ENCODE data around the gene TRIL. TPM values are rescaled to one million over a fixed set of nuclear protein-coding genes. Genes with fewer than 3 reads are reported as not detected.

TRIL gene
- total RNA-seq, 2 donors from 2014 or later = 0.83 to 4.4 TPM

- H3K27me3 ChIP-seq = no peaks in the 10 kb centered on the region
- peaks cover 0 to 46% of the 10 kb centered on the region in 2 donors for H3K4me1 ChIP-seq
- H3K27ac ChIP-seq = peak overlapping the region; percentile 40 to 62
- H3K36me3 ChIP-seq = no peaks in the 10 kb centered on the region
- H3K9me3 ChIP-seq = no peaks in the 10 kb centered on the region
- no peak for TF ChIP-seq CTCF (IDR thresholded peaks at IDR 0.05)
- no peak for DNase-seq (ENCODE audit: low spot score)
- H3K4me3 ChIP-seq = peak overlapping the region; percentile 42 to 65
Measured at GRCh38 chr7:28957751-28958234, 337 bp downstream of the TRIL start.

GRCh38 chr7:28957064-28957750, 923 bp downstream of the TRIL start:
- Histone ChIP-seq H3K4me3 (peak overlapping the region; percentile 42 to 65), H3K9me3 (no peaks in the 10 kb centered on the region), H3K27me3 (no peaks in the 10 kb centered on the region), H3K4me1 (peaks cover 0 to 46% of the 10 kb centered on the region in 2 donors), H3K36me3 (no peaks in the 10 kb centered on the region), H3K27ac (peak overlapping the region; percentile 49 to 62)
- no peak for DNase-seq (ENCODE audit: low spot score)
- no peak for TF ChIP-seq CTCF (IDR thresholded peaks at IDR 0.05)

GRCh38 chr7:28956608-28957063, 1.5 kb downstream of the TRIL start:
- peak; percentile 7 to 47 for TF ChIP-seq CTCF (IDR thresholded peaks at IDR 0.05)
- peaks cover 0 to 46% of the 10 kb centered on the region in 2 donors for H3K4me1 ChIP-seq
- H3K4me3 ChIP-seq = peak overlapping the region; percentile 42 to 65
- H3K27me3 ChIP-seq = no peaks in the 10 kb centered on the region
- H3K36me3 ChIP-seq = no peaks in the 10 kb centered on the region
- peak overlapping the region; percentile 49 to 62 for H3K27ac ChIP-seq
- no peak for DNase-seq (ENCODE audit: low spot score)
- no peaks in the 10 kb centered on the region for H3K9me3 ChIP-seq

GRCh38 chr7:28955718-28956607, 2.2 kb downstream of the TRIL start:
- DNase-seq (ENCODE audit: low spot score) = peak; percentile 68
- peak overlapping the region; percentile 49 to 62 for H3K27ac ChIP-seq
- no peaks in the 10 kb centered on the region for H3K27me3 ChIP-seq
- peaks cover 0 to 46% of the 10 kb centered on the region in 2 donors for H3K4me1 ChIP-seq
- TF ChIP-seq CTCF (IDR thresholded peaks at IDR 0.05) = peak; percentile 73 to 74
- H3K36me3 ChIP-seq = no peaks in the 10 kb centered on the region
- no peaks in the 10 kb centered on the region for H3K9me3 ChIP-seq
- H3K4me3 ChIP-seq = peak overlapping the region; percentile 42 to 65

GRCh38 chr7:28955356-28955717, 2.8 kb downstream of the TRIL start:
- no peaks in the 10 kb centered on the region for H3K36me3 ChIP-seq
- DNase-seq (ENCODE audit: low spot score) = no peak
- H3K4me1 ChIP-seq = peaks cover 0 to 46% of the 10 kb centered on the region in 2 donors
- H3K4me3 ChIP-seq = peak overlapping the region; percentile 42 to 65
- H3K27me3 ChIP-seq = no peaks in the 10 kb centered on the region
- TF ChIP-seq CTCF (IDR thresholded peaks at IDR 0.05) = no peak
- peak overlapping the region; percentile 49 to 62 for H3K27ac ChIP-seq
- H3K9me3 ChIP-seq = no peaks in the 10 kb centered on the region
